Inflammatory macrophage (primary cell): ENCODE measurements around the gene XYLT1.

Source experiments
- DNase-seq, 2 donors: peaks; one replicate each; pipeline ENCODE4 v3.0.0-alpha.2; 2020 to 2022

XYLT1 gene

GRCh38 chr16:17304491-17305119 is 166.2 kb downstream of the XYLT1 start:
- DNase-seq = no peak

- DNase-seq = no peak
Observed at GRCh38 chr16:17304106-17304490, 166.7 kb downstream of the XYLT1 start.

GRCh38 chr16:17303101-17303500 is 167.7 kb downstream of the XYLT1 start:
- DNase-seq = peak; percentile 46 to 62

GRCh38 chr16:17302620-17303019 is 168.1 kb downstream of the XYLT1 start:
- DNase-seq = peak; percentile 63 to 73

GRCh38 chr16:17302214-17302613 is 168.5 kb downstream of the XYLT1 start:
- DNase-seq = peak in 1 of 2 donors; percentile 19

- DNase-seq = peak; percentile 76 to 86
Observed at GRCh38 chr16:17301593-17302135, 169.1 kb downstream of the XYLT1 start.

GRCh38 chr16:17301184-17301583 is 169.6 kb downstream of the XYLT1 start:
- DNase-seq = no peak

GRCh38 chr16:17299790-17300189 is 171.0 kb downstream of the XYLT1 start:
- DNase-seq = no peak

GRCh38 chr16:17298238-17298637 is 172.5 kb downstream of the XYLT1 start:
- no peak for DNase-seq

GRCh38 chr16:17296431-17296830 is 174.3 kb downstream of the XYLT1 start:
- DNase-seq = no peak

- DNase-seq = no peak
Observed at GRCh38 chr16:17295948-17296347, 174.8 kb downstream of the XYLT1 start.

- peak; percentile 34 to 55 for DNase-seq
Observed at GRCh38 chr16:17294856-17295255, 175.9 kb downstream of the XYLT1 start.

GRCh38 chr16:17293813-17294558 is 176.8 kb downstream of the XYLT1 start:
- no peak for DNase-seq

GRCh38 chr16:17291289-17291688 is 179.5 kb downstream of the XYLT1 start:
- no peak for DNase-seq

GRCh38 chr16:17289674-17290635 is 180.8 kb downstream of the XYLT1 start:
- no peak for DNase-seq

- no peak for DNase-seq
Observed at GRCh38 chr16:17289050-17289449, 181.7 kb downstream of the XYLT1 start.

- DNase-seq = no peak
Observed at GRCh38 chr16:17287166-17287800, 183.5 kb downstream of the XYLT1 start.

- DNase-seq = no peak
Observed at GRCh38 chr16:17286443-17286842, 184.3 kb downstream of the XYLT1 start.

- DNase-seq = no peak
Observed at GRCh38 chr16:17283016-17283415, 187.7 kb downstream of the XYLT1 start.

GRCh38 chr16:17282247-17282646 is 188.5 kb downstream of the XYLT1 start:
- no peak for DNase-seq

- DNase-seq = no peak
Observed at GRCh38 chr16:17281052-17281451, 189.7 kb downstream of the XYLT1 start.

GRCh38 chr16:17278988-17279387 is 191.8 kb downstream of the XYLT1 start:
- no peak for DNase-seq
